HepG2 (cell line): Measurements from ENCODE around the gene OSGIN1.

ENCODE experiments used
- CENPT ChIP-seq: sonication (generic); formaldehyde crosslinking; IDR thresholded peaks from 2 replicates; pipeline ENCODE4 v1.8.0; 2022; ENCODE audit warnings: low read depth, mild to moderate bottlenecking, moderate library complexity, missing genetic modification reagents
- CTCF ChIP-seq: sonication (generic); formaldehyde crosslinking; IDR thresholded peaks from 2 replicates; pipeline ENCODE4 v1.5.0; 2020; ENCODE audit warnings: mild to moderate bottlenecking, missing genetic modification reagents, moderate library complexity
- EZH2 ChIP-seq: conservative IDR thresholded peaks from 2 replicates; pipeline ENCODE4 v1.6.1; 2012; ENCODE audit warnings: mild to moderate bottlenecking, low read depth, low read length, moderate library complexity
- FOXK2 ChIP-seq: fragments of 450-650 bp; IDR thresholded peaks from 2 replicates; pipeline ENCODE4 v1.6.1; 2016
- FOXP4 ChIP-seq: sonication (generic); formaldehyde crosslinking; IDR thresholded peaks from 2 replicates; pipeline ENCODE4 v1.4.0; 2020; ENCODE audit warnings: missing genetic modification reagents
- NCOR1 ChIP-seq: fragments of 200-600 bp; sonication (generic); IDR thresholded peaks from 2 replicates; pipeline ENCODE4 v1.7.0; 2017; ENCODE audit warnings: antibody characterized with exemption, low read length, borderline replicate concordance
- NPAS2 ChIP-seq: sonication (generic); formaldehyde crosslinking; IDR thresholded peaks from 2 replicates; pipeline ENCODE4 v1.8.0; 2022; ENCODE audit warnings: mild to moderate bottlenecking, missing genetic modification reagents, borderline replicate concordance
- POLR2AphosphoS5 ChIP-seq: IDR thresholded peaks from 2 replicates; pipeline ENCODE4 v1.6.1; 2012; ENCODE audit warnings: low read depth, low read length
- SRF ChIP-seq: IDR thresholded peaks from 2 replicates; pipeline ENCODE4 v1.6.1; 2011; ENCODE audit warnings: mild to moderate bottlenecking, low read depth, low read length, moderate library complexity
- ZBTB1 ChIP-seq: sonication (generic); formaldehyde crosslinking; IDR thresholded peaks from 2 replicates; pipeline ENCODE4 v1.4.0; 2020; ENCODE audit warnings: missing genetic modification reagents, borderline replicate concordance
- ZNF639 ChIP-seq: conservative IDR thresholded peaks from 2 replicates; pipeline ENCODE4 v1.6.1; 2018; ENCODE audit warnings: missing genetic modification reagents
- ZSCAN22 ChIP-seq: sonication (generic); formaldehyde crosslinking; IDR thresholded peaks from 2 replicates; pipeline ENCODE4 v1.4.0; 2020; ENCODE audit warnings: mild to moderate bottlenecking, missing genetic modification reagents

- TF ChIP-seq FOXK2 (no peak), ZSCAN22 (CRISPR knock-in tag) (no peak), CTCF (CRISPR knock-in tag) (no peak), FOXP4 (CRISPR knock-in tag) (no peak), POLR2AphosphoS5 (no peak), ZBTB1 (CRISPR knock-in tag) (no peak), NPAS2 (CRISPR knock-in tag) (no peak), CENPT (CRISPR knock-in tag) (no peak), EZH2 (no peak), NCOR1 (no peak), ZNF639 (CRISPR knock-in tag) (no peak), SRF (no peak)
Measured at GRCh38 chr16:83933885-83934683, 19.0 kb upstream of the OSGIN1 start.
